Mesodermal cell (in vitro differentiated cells): ENCODE data around the gene SLC43A1.

Experiments used
- H3K27ac ChIP-seq: 2 replicates; pipeline ENCODE4 v1.7.0; 2013; ENCODE audit warnings: mild to moderate bottlenecking, low read depth, low read length, moderate library complexity; ENCODE audit not compliant: severe bottlenecking
- H3K36me3 ChIP-seq: 2 replicates; pipeline ENCODE4 v1.7.1; 2013; ENCODE audit warnings: mild to moderate bottlenecking, low read length, moderate library complexity; ENCODE audit not compliant: control insufficient read depth, insufficient read depth
- H3K4me1 ChIP-seq: one replicate; pipeline ENCODE4 v1.7.1; 2013; ENCODE audit warnings: mild to moderate bottlenecking, low read length; ENCODE audit not compliant: insufficient read depth, control insufficient read depth, poor library complexity, severe bottlenecking
- H3K4me3 ChIP-seq: 2 replicates; pipeline ENCODE4 v1.7.0; 2013; ENCODE audit warnings: low read length, control low read depth, mild to moderate bottlenecking; ENCODE audit not compliant: insufficient read depth, poor library complexity, severe bottlenecking; ENCODE audit errors: extremely low read depth
- H3K9me3 ChIP-seq: 2 replicates; pipeline ENCODE4 v1.7.1; 2013; ENCODE audit warnings: mild to moderate bottlenecking, low read length, moderate library complexity; ENCODE audit not compliant: control insufficient read depth
- WGBS, 2 experiments: methylation state at CpG; one replicate each; pipeline ENCODE4 v1.1.5; 2013; ENCODE audit warnings: missing lambda C conversion rate in 2 of 2; ENCODE audit not compliant: insufficient coverage in 2 of 2; 5-methylcytosine and 5-hydroxymethylcytosine counted together

Gene SLC43A1

GRCh38 chr11:57438345-57439285 lies 76.9 kb downstream of the SLC43A1 start:
- no peak overlapping the region for H3K27ac ChIP-seq
- no peak overlapping the region for H3K4me3 ChIP-seq
- WGBS, 2 experiments, result 93 to 94% methylated on average over 11 of the region's 12 CpGs
- H3K9me3 ChIP-seq, result no peaks in the 10 kb centered on the region
- no peaks in the 10 kb centered on the region for H3K36me3 ChIP-seq
- H3K4me1 ChIP-seq, result no peaks in the 10 kb centered on the region

GRCh38 chr11:57436031-57436430 lies 79.5 kb downstream of the SLC43A1 start:
- 93% methylated on average over 7 of the region's 7 CpGs for WGBS, 2 experiments
- H3K27ac ChIP-seq, result no peak overlapping the region

DNA sequence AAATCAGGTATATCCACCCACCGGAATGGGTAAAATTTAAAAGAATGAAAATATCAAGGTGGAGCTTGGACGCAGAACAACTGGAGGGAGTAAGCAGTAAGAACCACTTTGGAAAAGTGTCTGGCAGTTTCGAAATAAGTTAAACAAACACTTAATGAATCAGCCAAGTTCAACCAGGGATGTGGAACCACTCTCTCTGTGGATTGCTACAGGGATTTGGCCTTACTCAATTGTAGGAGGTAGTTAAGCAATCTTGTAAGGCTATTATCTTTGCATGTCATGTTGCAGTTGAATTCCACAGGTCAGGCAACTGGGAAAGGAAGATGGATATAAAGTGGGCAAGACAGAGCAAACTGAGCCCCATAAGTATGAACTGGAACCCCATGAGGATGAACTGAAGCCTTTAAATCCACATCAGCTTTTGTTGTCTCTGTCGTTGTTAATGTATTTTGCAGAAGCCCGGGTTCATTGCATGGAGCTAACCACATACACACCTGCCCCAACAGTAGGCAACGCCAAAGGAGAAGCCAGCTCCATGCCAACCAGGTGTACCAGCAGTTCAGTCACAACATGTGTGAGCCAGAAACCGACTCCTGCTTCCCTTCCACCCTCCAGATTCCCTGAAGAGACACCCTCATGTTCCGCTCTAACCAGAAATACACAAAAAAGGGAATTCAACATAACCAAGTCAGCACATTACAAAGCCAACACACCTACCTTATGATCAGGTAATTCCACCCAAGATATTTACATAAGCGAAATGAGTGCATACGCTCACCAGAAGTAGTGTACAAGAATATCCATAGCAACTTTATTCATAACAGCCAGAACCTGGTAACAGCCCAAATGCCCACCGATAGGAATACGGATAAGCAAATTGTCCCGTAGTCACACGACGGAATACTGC lies 80.6 kb downstream of the SLC43A1 start:
- peaks cover 12% of the 10 kb centered on the region for H3K4me1 ChIP-seq
- no peaks in the 10 kb centered on the region for H3K36me3 ChIP-seq
- H3K9me3 ChIP-seq, result no peaks in the 10 kb centered on the region
- H3K4me3 ChIP-seq, result no peak overlapping the region
- 89 to 92% methylated on average over 6 to 11 of the region's 15 CpGs for WGBS, 2 experiments
- no peak overlapping the region for H3K27ac ChIP-seq

More at GRCh38 chr11:57436031-57436430, 79.5 kb downstream of the SLC43A1 start:
- H3K4me3 ChIP-seq, result no peak overlapping the region
- no peaks in the 10 kb centered on the region for H3K36me3 ChIP-seq
- peaks cover 8% of the 10 kb centered on the region for H3K4me1 ChIP-seq
- H3K9me3 ChIP-seq, result no peaks in the 10 kb centered on the region
